OCI-LY1 (cell line): ENCODE results near the gene SLC2A13.

ENCODE experiments used
- H2AFZ ChIP-seq: fragments of 200-600 bp; sonication (generic), shearing (Covaris generic); 2 replicates; pipeline ENCODE4 v1.6.0; 2014; ENCODE audit warnings: antibody characterized with exemption, mild to moderate bottlenecking, low read length
- H3F3A ChIP-seq: fragments of 200-600 bp; sonication (generic), shearing (Covaris generic); 2 replicates; pipeline ENCODE4 v1.6.0; 2014; ENCODE audit warnings: mild to moderate bottlenecking, antibody characterized with exemption, low read length, moderate library complexity; ENCODE audit not compliant: insufficient read depth
- H3K27ac ChIP-seq: fragments of 200-600 bp; sonication (generic); 2 replicates; pipeline ENCODE4 v1.5.1; 2014; ENCODE audit warnings: low read length, mixed run types, mild to moderate bottlenecking, low read depth; ENCODE audit not compliant: poor library complexity, severe bottlenecking
- H3K27me3 ChIP-seq: fragments of 200-600 bp; sonication (generic); 2 replicates; pipeline ENCODE4 v1.6.0; 2014; ENCODE audit warnings: antibody characterized with exemption, mild to moderate bottlenecking, low read length, moderate library complexity; ENCODE audit not compliant: insufficient read depth
- H3K36me3 ChIP-seq: fragments of 200-600 bp; sonication (generic); 2 replicates; pipeline ENCODE4 v1.6.1; 2014; ENCODE audit warnings: mild to moderate bottlenecking, antibody characterized with exemption, low read length, moderate library complexity, mixed read lengths; ENCODE audit not compliant: insufficient read depth
- H3K4me1 ChIP-seq: fragments of 200-600 bp; sonication (generic); 2 replicates; pipeline ENCODE4 v1.5.1; 2014; ENCODE audit warnings: mild to moderate bottlenecking, low read length, moderate library complexity; ENCODE audit not compliant: insufficient read depth, severe bottlenecking
- H3K4me2 ChIP-seq: fragments of 200-600 bp; sonication (generic), shearing (Covaris generic); 2 replicates; pipeline ENCODE4 v1.6.1; 2014; ENCODE audit warnings: low read length
- H3K4me3 ChIP-seq: fragments of 200-600 bp; sonication (generic); 2 replicates; pipeline ENCODE4 v1.5.1; 2014; ENCODE audit warnings: low read length, low read depth, mild to moderate bottlenecking, mixed read lengths; ENCODE audit not compliant: poor library complexity, severe bottlenecking
- H3K79me2 ChIP-seq: fragments of 200-600 bp; shearing (Covaris generic); 2 replicates; pipeline ENCODE4 v1.6.1; 2016; ENCODE audit warnings: mixed run types, low read length, mixed read lengths; ENCODE audit not compliant: insufficient read depth
- H3K9ac ChIP-seq: fragments of 200-600 bp; sonication (generic), shearing (Covaris generic); 2 replicates; pipeline ENCODE4 v1.6.1; 2014; ENCODE audit warnings: mild to moderate bottlenecking, low read length, mixed read lengths
- H3K9me2 ChIP-seq: fragments of 200-600 bp; sonication (generic), shearing (Covaris generic); 2 replicates; pipeline ENCODE4 v1.6.1; 2014; ENCODE audit warnings: low read depth, mild to moderate bottlenecking, low read length, mixed read lengths
- H3K9me3 ChIP-seq: fragments of 200-600 bp; shearing (Covaris generic); 2 replicates; pipeline ENCODE4 v1.6.1; 2014; ENCODE audit warnings: low read length, mixed read lengths
- H4K20me1 ChIP-seq: fragments of 200-600 bp; sonication (generic), shearing (Covaris generic); 2 replicates; pipeline ENCODE4 v1.6.0; 2016; ENCODE audit warnings: mild to moderate bottlenecking, low read length; ENCODE audit not compliant: insufficient read depth
- EZH2 ChIP-seq: fragments of 200-600 bp; sonication (generic), shearing (Covaris generic); IDR thresholded peaks from 2 replicates; pipeline ENCODE4 v1.8.0; 2017; ENCODE audit warnings: borderline replicate concordance, mixed run types, mild to moderate bottlenecking, antibody characterized with exemption, low read length, moderate library complexity, mixed read lengths
- TF ChIP-seq, protein P1 (sequence below): fragments of 200-600 bp; sonication (generic), shearing (Covaris generic); IDR thresholded peaks from 2 replicates; pipeline ENCODE4 v1.5.1; 2017; ENCODE audit warnings: mild to moderate bottlenecking, antibody characterized with exemption, low read length, moderate library complexity, mixed read lengths

The SLC2A13 gene

GRCh38 chr12:39920222-39920621 is 185.7 kb downstream of the SLC2A13 start:
- H3K9me2 ChIP-seq = no peaks in the 10 kb centered on the region
- no peaks in the 10 kb centered on the region for H3K36me3 ChIP-seq
- no peak overlapping the region for H3K27ac ChIP-seq
- H3K4me3 ChIP-seq = no peak overlapping the region
- H3K9me3 ChIP-seq = no peaks in the 10 kb centered on the region
- no peaks in the 10 kb centered on the region for H3K27me3 ChIP-seq
- H2AFZ ChIP-seq = no peak overlapping the region
- H3K79me2 ChIP-seq = no peaks in the 10 kb centered on the region
- no peaks in the 10 kb centered on the region for H4K20me1 ChIP-seq
- H3K9ac ChIP-seq = no peak overlapping the region
- no peaks in the 10 kb centered on the region for H3K4me1 ChIP-seq
- no peak overlapping the region for H3K4me2 ChIP-seq
- H3F3A ChIP-seq = no peaks in the 10 kb centered on the region
- no peak for TF ChIP-seq EZH2
- TF ChIP-seq, protein P1, sequence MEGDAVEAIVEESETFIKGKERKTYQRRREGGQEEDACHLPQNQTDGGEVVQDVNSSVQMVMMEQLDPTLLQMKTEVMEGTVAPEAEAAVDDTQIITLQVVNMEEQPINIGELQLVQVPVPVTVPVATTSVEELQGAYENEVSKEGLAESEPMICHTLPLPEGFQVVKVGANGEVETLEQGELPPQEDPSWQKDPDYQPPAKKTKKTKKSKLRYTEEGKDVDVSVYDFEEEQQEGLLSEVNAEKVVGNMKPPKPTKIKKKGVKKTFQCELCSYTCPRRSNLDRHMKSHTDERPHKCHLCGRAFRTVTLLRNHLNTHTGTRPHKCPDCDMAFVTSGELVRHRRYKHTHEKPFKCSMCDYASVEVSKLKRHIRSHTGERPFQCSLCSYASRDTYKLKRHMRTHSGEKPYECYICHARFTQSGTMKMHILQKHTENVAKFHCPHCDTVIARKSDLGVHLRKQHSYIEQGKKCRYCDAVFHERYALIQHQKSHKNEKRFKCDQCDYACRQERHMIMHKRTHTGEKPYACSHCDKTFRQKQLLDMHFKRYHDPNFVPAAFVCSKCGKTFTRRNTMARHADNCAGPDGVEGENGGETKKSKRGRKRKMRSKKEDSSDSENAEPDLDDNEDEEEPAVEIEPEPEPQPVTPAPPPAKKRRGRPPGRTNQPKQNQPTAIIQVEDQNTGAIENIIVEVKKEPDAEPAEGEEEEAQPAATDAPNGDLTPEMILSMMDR = no peak

DNA sequence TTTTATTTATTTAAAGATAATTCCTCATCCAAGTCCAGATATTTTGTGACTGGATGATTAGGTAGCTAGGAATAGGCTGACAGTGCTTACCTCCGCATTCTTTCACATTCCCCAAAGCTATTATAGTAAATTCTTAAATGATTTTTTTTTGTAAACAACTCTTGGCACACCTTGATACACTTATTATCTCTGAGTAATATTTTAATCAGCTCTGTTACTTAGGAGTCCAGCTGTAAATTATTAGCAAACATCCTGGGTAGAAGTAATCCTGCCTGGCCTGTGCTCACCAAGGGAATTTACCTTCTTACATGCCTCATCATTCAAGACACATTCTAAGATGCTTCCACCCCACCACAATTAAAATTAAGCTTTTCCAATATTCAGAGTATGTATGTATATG is 186.1 kb downstream of the SLC2A13 start:
- TF ChIP-seq EZH2 = no peak
- TF ChIP-seq, protein P1 = no peak
- Histone ChIP-seq H3K4me3 (no peak overlapping the region), H3F3A (no peaks in the 10 kb centered on the region), H3K4me2 (no peak overlapping the region), H3K9me2 (no peaks in the 10 kb centered on the region), H3K9ac (no peak overlapping the region), H3K9me3 (no peaks in the 10 kb centered on the region), H3K27me3 (no peaks in the 10 kb centered on the region), H3K4me1 (no peaks in the 10 kb centered on the region), H2AFZ (no peak overlapping the region), H3K79me2 (no peaks in the 10 kb centered on the region), H3K36me3 (no peaks in the 10 kb centered on the region), H3K27ac (no peak overlapping the region), H4K20me1 (no peaks in the 10 kb centered on the region)

DNA sequence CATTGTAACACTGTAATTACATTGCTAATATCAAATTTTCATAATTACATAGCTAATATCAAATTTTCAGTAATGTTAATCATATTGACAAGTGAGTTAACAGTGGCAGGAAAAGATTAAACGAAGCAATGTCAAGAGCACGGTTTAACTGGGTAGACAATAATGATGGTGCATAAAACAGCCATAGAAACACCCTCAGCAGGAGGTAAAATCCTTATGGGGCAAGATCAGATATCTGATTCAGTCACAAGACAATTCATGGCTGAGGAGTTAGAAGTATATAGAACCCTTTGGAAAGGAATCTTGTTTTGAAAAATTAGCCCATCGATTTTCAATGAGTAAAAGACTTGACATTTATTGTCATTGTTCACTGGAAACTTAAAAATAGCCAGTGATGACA is 190.6 kb downstream of the SLC2A13 start:
- no peaks in the 10 kb centered on the region for H3F3A ChIP-seq
- no peak overlapping the region for H2AFZ ChIP-seq
- H3K79me2 ChIP-seq = no peaks in the 10 kb centered on the region
- H3K4me3 ChIP-seq = no peak overlapping the region
- no peak for TF ChIP-seq EZH2
- TF ChIP-seq, protein P1 = no peak
- H3K9me3 ChIP-seq = no peaks in the 10 kb centered on the region
- H3K4me2 ChIP-seq = no peak overlapping the region
- H3K27ac ChIP-seq = no peak overlapping the region
- H4K20me1 ChIP-seq = no peaks in the 10 kb centered on the region
- H3K9me2 ChIP-seq = no peaks in the 10 kb centered on the region
- H3K4me1 ChIP-seq = no peaks in the 10 kb centered on the region
- no peaks in the 10 kb centered on the region for H3K36me3 ChIP-seq
- H3K27me3 ChIP-seq = no peaks in the 10 kb centered on the region
- H3K9ac ChIP-seq = no peak overlapping the region
